M059J (cell line): ENCODE results near the gene ARFGEF3. TPM values are rescaled to one million over a fixed set of nuclear protein-coding genes. Genes with fewer than 3 reads are reported as not detected.
A peak's percentile ranks its signal among the peaks of the same experiment; 100 is the strongest.
"Not testable (repeated sequence)": the region's sequence is repeated elsewhere in the genome, so short reads cannot be mapped to it uniquely, and the experiment has no call there.

ENCODE experiments used
- DNase-seq: peaks from one replicate; pipeline ENCODE4 v3.0.0-alpha.2; 2012; ENCODE audit warnings: low read depth
- total RNA-seq: library from RNA; depleted of rRNA; stranded (reverse); fragments of >200 nt; shearing (Covaris generic); gene quantifications from 2 replicates; pipeline ENCODE4 v1.2.3, GENCODE V29; 2014

The ARFGEF3 gene
- total RNA-seq, 1 experiment from 2014 or later = 2.9 TPM

- not testable (repeated sequence) for DNase-seq
Measured at GRCh38 chr6:138212530-138212929, 50.8 kb downstream of the ARFGEF3 start.

DNA sequence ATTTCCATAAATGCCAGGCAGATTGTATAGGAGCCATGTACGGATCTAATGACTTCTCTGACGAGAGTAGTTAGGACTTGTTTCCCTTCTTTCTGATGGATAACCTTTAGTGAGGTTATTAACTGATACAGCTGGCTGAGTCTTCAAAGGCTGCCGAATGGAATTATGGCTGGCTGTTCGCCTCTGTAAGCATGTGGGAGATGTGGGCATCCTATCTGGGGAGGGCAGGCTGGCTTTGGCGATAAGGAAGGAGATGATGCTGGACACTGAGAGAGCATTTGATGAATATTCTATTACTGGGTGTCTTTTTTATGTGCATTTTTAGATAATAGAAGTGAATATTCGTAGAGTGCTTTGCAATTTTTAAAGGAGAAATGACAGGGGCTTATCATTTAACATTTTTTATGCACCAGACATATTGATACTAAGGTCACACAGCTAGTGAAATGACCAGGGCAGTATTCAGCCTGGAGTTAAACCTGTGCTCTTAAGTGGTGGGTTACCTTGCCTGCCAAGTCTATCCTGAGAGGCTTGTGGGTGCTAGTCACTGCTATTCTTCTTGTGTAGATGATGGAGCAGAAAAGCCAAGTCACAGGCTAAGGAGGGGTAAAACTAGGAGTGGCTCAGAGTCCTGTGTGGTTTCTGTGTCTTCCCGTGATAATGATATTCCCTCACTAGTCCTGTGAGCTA, 53.5 kb downstream of the ARFGEF3 start:
- no peak for DNase-seq

- no peak for DNase-seq
Measured at GRCh38 chr6:138218449-138218848, 56.7 kb downstream of the ARFGEF3 start, which contains the start of gene PBOV1. TSS of gene PBOV1 (minus strand) at chr6:138218491. CDS start at chr6:138218395, 96 bp downstream.

DNA sequence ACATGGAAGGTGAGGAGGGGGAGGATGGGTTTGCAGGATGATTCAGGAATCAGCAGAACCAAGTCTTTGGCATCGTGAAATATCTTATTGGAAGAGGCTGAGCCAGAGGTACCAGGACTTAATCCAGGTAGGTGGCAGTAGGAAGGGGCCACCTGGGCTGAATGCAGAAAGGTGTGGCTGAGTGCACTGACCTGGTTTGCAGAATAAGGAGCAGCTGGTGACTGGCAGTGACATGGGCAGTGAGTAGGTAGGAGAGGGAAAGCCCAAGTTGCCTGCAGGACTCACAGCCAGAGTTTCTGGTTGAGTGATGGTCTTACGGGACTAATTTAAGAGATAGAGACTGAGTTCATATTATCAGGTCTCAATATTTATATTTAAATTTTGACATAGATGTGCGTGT, 57.7 kb downstream of the ARFGEF3 start:
- no peak for DNase-seq

DNA sequence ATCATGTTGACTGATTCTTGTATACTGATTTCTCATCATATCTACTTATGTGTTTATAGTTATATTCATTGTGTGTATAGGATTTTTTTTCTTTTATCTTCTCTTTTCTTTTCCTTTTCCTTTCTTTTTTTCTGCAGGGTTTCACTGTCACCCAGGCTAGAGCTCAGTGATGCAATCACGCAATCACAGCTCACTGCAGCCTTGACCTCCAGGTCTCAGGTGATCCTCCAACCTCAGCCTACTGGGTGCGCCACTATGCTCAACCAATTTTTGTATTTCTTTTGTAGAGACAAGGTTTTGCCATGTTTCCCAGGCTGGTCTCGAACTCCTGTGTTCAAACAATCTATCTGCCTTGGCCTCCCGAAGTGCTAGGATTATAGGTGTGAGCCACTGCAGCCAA, 58.2 kb downstream of the ARFGEF3 start:
- no peak for DNase-seq

GRCh38 chr6:138222901-138223546, 61.3 kb downstream of the ARFGEF3 start:
- no peak for DNase-seq

- no peak for DNase-seq
Measured at GRCh38 chr6:138225953-138226352, 64.2 kb downstream of the ARFGEF3 start.

- no peak for DNase-seq
Measured at GRCh38 chr6:138226700-138227315, 65.1 kb downstream of the ARFGEF3 start.

DNA sequence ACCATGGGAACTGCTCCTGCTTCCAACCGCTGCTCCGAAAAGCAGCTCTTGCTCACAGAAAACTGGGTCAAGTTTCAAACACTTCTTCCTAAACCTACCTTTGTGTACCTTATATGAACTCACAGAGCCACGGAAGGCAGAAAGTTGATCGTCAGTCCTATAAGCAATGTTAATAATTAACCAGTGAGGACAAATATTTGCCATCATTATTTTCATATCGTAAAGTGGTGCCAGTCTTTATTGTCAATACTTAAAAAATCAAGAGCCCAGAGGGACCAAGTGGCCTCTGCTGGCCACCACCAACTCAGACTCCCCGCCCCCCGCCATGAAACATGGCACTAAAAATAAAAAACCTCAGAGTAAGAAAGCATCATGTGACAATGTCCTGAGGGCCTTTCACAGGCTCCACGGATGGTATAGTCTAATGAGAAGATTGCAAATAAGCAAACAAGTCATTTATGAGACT, 65.6 kb downstream of the ARFGEF3 start:
- peak; percentile 30 for DNase-seq

DNA sequence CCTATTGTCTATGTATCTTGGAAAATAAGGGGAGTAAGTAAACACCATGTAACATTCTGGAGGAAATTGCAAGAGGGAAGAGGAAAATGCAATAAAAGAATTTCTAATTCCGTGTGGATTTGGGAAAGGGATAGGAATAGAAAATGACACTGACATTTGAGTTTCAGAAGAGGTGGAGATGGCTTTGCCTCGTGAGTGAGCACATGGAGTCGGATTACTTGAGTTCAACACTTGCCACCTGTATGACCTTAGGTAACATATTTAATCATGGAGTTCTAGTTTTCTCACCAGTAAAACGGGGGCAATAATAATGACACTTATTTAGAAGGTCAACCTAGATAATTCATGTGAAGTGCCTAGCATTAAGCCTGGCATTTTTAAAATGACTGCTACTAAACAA, 67.3 kb downstream of the ARFGEF3 start:
- DNase-seq = no peak

GRCh38 chr6:138229663-138230179, 68.0 kb downstream of the ARFGEF3 start:
- no peak for DNase-seq

GRCh38 chr6:138230221-138230620, 68.5 kb downstream of the ARFGEF3 start:
- DNase-seq = no peak

GRCh38 chr6:138230759-138231380, 69.1 kb downstream of the ARFGEF3 start:
- no peak for DNase-seq

- peak; percentile 22 for DNase-seq
Measured at GRCh38 chr6:138231381-138231886, 69.7 kb downstream of the ARFGEF3 start.

DNA sequence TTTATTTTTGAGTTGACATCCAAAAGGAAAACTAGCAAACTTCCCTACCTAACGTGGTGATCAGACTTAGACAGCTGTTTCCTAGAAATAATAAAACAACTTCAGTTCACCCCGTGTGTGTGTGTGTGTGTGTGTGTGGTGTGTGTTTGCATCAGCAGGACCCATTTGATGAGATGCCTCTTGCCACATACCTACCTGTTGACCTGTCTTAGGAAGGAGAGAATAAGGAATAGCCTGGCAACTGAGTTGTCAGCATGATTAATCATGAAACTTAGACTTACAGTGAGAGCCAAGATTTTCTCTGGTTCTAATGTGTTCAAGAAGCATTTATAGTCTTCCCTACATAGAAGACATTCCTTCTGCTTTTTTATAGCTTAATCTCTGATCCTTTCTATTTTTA, 72.6 kb downstream of the ARFGEF3 start:
- DNase-seq = peak; percentile 31

GRCh38 chr6:138235205-138235604, 73.5 kb downstream of the ARFGEF3 start:
- no peak for DNase-seq

GRCh38 chr6:138235693-138236092, 74.0 kb downstream of the ARFGEF3 start:
- DNase-seq = no peak

GRCh38 chr6:138237463-138237862, 75.7 kb downstream of the ARFGEF3 start:
- no peak for DNase-seq

- DNase-seq = no peak
Measured at GRCh38 chr6:138238368-138238767, 76.6 kb downstream of the ARFGEF3 start.

- DNase-seq = no peak
Measured at GRCh38 chr6:138239774-138240173, 78.0 kb downstream of the ARFGEF3 start.

DNA sequence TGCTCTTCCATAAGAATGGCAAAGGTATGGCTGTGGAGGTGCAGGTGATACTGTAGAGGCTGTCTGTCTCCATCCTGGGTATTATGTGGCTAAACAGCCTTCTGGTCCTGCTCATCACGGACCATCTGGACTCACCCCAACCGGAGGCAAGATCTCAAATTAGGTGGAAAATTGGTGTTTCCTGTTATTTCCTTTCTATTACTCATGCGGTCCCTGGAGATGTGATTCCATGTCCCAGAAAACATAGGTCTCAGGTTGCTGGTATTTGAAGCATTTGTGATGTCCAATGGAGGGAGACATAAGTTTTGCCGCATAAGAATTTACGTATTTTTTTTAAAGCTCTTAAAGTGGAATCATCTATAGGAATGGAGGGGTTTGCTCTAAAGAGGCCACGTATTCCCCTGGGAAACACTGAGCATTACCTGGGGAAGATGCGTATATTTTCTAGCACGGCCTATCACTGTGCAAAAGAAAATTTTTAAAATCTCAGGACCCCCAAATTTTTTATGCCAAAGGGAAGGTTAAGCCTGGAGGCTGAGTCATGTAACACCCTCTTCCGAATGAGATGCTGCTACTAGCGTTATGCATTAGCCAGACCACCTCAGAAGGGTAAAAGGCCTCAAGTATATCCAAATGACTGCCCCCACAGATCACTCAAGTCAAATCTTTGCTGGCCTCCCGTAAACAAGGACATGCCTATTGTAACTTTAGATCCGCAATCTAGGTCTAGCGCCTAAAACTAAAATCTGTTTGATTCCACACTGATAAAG, 78.9 kb downstream of the ARFGEF3 start:
- DNase-seq = peak; percentile 83
